ENCODE results near the gene HDAC11. TPM values are rescaled to one million over a fixed set of nuclear protein-coding genes. Genes with fewer than 3 reads are reported as not detected.

The HDAC11 gene
- total RNA-seq, 1 donor from 2014 or later = 11.9 TPM

GRCh38 chr3:13457593-13457992 is 22.5 kb upstream of the HDAC11 start:
- Mint-ChIP-seq H3K9me3 (ENCODE audit: unreplicated experiment) (no peaks in the 10 kb centered on the region), H3K27ac (ENCODE audit: unreplicated experiment) (no peak overlapping the region), H3K36me3 (ENCODE audit: unreplicated experiment) (no peaks in the 10 kb centered on the region), H3K4me1 (ENCODE audit: unreplicated experiment) (no peaks in the 10 kb centered on the region), H3K4me3 (ENCODE audit: unreplicated experiment) (no peak overlapping the region), H3K27me3 (ENCODE audit: unreplicated experiment) (peaks cover 29% of the 10 kb centered on the region)
- no peak for DNase-seq (ENCODE audit: extremely low spot score, unreplicated experiment)
- TF ChIP-seq CTCF (IDR thresholded peaks at IDR 0.05) = no peak

- no peaks in the 10 kb centered on the region for H3K4me1 Mint-ChIP-seq (ENCODE audit: unreplicated experiment)
- TF ChIP-seq CTCF (IDR thresholded peaks at IDR 0.05) = no peak
- H3K27ac Mint-ChIP-seq (ENCODE audit: unreplicated experiment) = no peak overlapping the region
- H3K4me3 Mint-ChIP-seq (ENCODE audit: unreplicated experiment) = no peak overlapping the region
- H3K27me3 Mint-ChIP-seq (ENCODE audit: unreplicated experiment) = peaks cover 41% of the 10 kb centered on the region
- no peaks in the 10 kb centered on the region for H3K36me3 Mint-ChIP-seq (ENCODE audit: unreplicated experiment)
- no peak for DNase-seq (ENCODE audit: extremely low spot score, unreplicated experiment)
- H3K9me3 Mint-ChIP-seq (ENCODE audit: unreplicated experiment) = no peaks in the 10 kb centered on the region
These were observed 20.3 kb upstream of the HDAC11 start for GRCh38 chr3:13459605-13460340.

GRCh38 chr3:13460341-13460736 is 19.8 kb upstream of the HDAC11 start:
- Mint-ChIP-seq H3K36me3 (ENCODE audit: unreplicated experiment) (no peaks in the 10 kb centered on the region), H3K27me3 (ENCODE audit: unreplicated experiment) (peaks cover 42% of the 10 kb centered on the region), H3K9me3 (ENCODE audit: unreplicated experiment) (no peaks in the 10 kb centered on the region), H3K27ac (ENCODE audit: unreplicated experiment) (no peak overlapping the region), H3K4me1 (ENCODE audit: unreplicated experiment) (no peaks in the 10 kb centered on the region), H3K4me3 (ENCODE audit: unreplicated experiment) (no peak overlapping the region)
- TF ChIP-seq CTCF (IDR thresholded peaks at IDR 0.05) = no peak
- no peak for DNase-seq (ENCODE audit: extremely low spot score, unreplicated experiment)

- Mint-ChIP-seq H3K27me3 (ENCODE audit: unreplicated experiment) (peaks cover 47% of the 10 kb centered on the region), H3K4me1 (ENCODE audit: unreplicated experiment) (no peaks in the 10 kb centered on the region), H3K36me3 (ENCODE audit: unreplicated experiment) (no peaks in the 10 kb centered on the region), H3K27ac (ENCODE audit: unreplicated experiment) (no peak overlapping the region), H3K9me3 (ENCODE audit: unreplicated experiment) (no peaks in the 10 kb centered on the region), H3K4me3 (ENCODE audit: unreplicated experiment) (no peak overlapping the region)
- DNase-seq (ENCODE audit: extremely low spot score, unreplicated experiment) = no peak
- peak; percentile 60 for TF ChIP-seq CTCF (IDR thresholded peaks at IDR 0.05)
These were observed 18.7 kb upstream of the HDAC11 start for GRCh38 chr3:13461169-13462124.

- Mint-ChIP-seq H3K4me1 (ENCODE audit: unreplicated experiment) (no peaks in the 10 kb centered on the region), H3K36me3 (ENCODE audit: unreplicated experiment) (no peaks in the 10 kb centered on the region), H3K27me3 (ENCODE audit: unreplicated experiment) (peaks cover 51% of the 10 kb centered on the region), H3K27ac (ENCODE audit: unreplicated experiment) (no peak overlapping the region), H3K4me3 (ENCODE audit: unreplicated experiment) (no peak overlapping the region), H3K9me3 (ENCODE audit: unreplicated experiment) (no peaks in the 10 kb centered on the region)
- TF ChIP-seq CTCF (IDR thresholded peaks at IDR 0.05) = no peak
- DNase-seq (ENCODE audit: extremely low spot score, unreplicated experiment) = no peak
These were observed 17.9 kb upstream of the HDAC11 start for GRCh38 chr3:13462125-13462629.
